Epithelial cell of esophagus (primary cell): ENCODE measurements around the gene LHX1.

Source experiments
- DNase-seq: peaks from one replicate; pipeline ENCODE4 v3.0.0; 2010; ENCODE audit warnings: low read depth
- H3K4me3 ChIP-seq: 2 replicates; pipeline ENCODE4 v1.5.1; 2011; ENCODE audit warnings: mild to moderate bottlenecking, low read length, control low read depth
- TF ChIP-seq, protein P1 (sequence below): IDR thresholded peaks from 2 replicates; pipeline ENCODE4 v1.5.1; 2011; ENCODE audit warnings: low read depth, mild to moderate bottlenecking, low read length, control low read depth, inconsistent platforms; ENCODE audit not compliant: insufficient read depth; ENCODE audit errors: missing control alignments

The LHX1 gene

DNA sequence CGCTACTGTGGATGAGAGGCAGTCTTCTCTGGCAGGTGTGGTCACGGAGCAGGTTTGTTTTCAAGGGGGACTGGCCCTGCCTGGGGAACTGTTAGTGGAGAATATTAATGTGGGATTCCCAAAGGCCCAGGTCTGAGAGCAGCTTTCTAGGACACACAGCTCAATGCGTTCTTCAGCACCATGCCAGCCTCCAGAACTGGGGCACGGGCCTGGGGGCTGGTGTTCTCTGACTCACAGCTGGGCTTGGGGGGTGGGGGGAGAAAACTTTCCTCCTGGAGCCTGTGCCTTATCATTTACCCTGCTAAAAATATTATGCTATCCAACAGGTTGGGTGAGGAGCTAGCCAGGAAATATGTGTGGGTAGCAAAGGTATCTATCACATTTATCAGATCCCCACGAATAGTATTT, 13.5 kb upstream of the LHX1 start:
- no peak overlapping the region for H3K4me3 ChIP-seq
- TF ChIP-seq, protein P1, sequence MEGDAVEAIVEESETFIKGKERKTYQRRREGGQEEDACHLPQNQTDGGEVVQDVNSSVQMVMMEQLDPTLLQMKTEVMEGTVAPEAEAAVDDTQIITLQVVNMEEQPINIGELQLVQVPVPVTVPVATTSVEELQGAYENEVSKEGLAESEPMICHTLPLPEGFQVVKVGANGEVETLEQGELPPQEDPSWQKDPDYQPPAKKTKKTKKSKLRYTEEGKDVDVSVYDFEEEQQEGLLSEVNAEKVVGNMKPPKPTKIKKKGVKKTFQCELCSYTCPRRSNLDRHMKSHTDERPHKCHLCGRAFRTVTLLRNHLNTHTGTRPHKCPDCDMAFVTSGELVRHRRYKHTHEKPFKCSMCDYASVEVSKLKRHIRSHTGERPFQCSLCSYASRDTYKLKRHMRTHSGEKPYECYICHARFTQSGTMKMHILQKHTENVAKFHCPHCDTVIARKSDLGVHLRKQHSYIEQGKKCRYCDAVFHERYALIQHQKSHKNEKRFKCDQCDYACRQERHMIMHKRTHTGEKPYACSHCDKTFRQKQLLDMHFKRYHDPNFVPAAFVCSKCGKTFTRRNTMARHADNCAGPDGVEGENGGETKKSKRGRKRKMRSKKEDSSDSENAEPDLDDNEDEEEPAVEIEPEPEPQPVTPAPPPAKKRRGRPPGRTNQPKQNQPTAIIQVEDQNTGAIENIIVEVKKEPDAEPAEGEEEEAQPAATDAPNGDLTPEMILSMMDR: no peak
- no peak for DNase-seq

DNA sequence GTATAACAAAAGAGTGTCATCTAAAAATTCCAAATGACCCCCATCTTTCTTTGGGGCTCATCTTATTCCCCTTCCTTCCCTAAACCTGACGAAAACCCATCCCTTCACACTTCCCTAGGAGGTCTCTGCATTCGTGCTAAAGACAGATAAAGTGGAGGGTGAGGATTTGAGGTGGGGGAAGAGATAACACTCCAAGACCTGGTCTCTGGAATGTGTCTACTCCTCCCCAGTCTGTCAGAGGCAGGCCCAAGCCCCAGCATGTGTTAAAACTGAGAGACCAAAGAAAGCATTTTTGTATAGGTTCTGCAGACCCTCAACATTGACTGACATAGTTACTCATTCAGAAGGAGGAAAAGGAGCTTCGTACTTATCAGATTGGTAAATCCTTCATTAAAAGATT, 11.0 kb upstream of the LHX1 start:
- DNase-seq: no peak
- TF ChIP-seq, protein P1: no peak
- H3K4me3 ChIP-seq: no peak overlapping the region

DNA sequence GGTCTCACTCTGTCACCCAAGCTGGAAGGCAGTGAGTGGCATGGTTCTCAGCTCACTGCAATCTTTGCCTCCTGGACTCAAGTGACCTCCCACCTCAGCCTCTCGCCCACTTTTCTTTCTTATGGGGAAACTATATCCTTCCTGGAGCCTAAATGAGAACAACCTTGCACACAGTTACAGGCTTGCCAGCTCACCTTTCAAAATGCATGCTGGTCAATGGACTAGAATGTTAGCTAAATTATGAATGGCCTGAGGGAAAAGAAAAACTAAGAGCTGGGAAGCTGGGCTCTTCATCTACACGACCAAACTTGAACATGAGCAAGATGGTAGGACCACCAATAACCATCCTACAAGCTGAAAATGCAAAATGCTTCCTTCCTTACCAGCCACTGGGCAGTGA, 10.6 kb upstream of the LHX1 start:
- TF ChIP-seq, protein P1: no peak

DNA sequence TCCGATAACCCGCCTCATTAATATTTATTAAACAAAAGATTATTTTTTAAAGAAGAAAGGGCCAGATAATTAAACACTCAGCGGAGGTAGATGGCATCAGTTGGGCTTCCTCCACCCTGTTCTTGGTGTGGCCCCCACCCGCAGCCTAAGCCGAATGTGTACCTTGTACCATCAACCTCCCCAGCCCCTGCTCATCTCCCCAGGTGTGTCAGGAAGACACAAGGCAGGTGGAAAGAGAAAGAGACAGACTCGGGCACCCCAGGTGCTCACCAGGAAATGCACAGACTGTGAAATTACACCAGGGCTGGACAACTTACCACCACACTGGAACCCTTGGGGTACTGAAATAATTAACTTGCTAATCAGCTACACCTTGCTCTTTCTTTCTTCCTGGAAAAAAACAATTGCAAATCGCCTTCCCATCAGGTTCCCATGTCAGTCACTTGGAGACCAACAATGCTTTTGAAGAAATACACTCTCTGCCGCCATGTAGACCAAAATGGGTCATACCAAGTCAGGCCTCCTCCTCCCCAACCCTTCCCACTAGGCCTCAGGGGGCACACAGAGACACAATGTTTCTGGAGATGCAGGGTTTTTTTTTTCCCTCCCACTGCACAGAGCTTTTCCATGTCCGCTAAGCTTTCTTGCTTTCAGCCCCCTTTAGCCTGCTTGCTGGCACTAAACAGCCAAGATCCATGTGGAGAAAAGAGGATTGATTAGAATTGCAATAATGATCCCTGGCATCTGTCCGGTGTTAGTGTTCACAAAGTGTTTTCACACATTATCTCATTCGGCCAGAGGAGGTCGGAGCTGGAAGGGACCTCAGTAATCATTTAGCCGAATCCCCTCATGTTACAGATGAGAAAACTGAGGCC, 8.6 kb upstream of the LHX1 start:
- H3K4me3 ChIP-seq: no peak overlapping the region
- TF ChIP-seq, protein P1: no peak
- DNase-seq: no peak

More for the DNA sequence above, 10.6 kb upstream of the LHX1 start:
- H3K4me3 ChIP-seq: no peak overlapping the region
- DNase-seq: no peak

DNA sequence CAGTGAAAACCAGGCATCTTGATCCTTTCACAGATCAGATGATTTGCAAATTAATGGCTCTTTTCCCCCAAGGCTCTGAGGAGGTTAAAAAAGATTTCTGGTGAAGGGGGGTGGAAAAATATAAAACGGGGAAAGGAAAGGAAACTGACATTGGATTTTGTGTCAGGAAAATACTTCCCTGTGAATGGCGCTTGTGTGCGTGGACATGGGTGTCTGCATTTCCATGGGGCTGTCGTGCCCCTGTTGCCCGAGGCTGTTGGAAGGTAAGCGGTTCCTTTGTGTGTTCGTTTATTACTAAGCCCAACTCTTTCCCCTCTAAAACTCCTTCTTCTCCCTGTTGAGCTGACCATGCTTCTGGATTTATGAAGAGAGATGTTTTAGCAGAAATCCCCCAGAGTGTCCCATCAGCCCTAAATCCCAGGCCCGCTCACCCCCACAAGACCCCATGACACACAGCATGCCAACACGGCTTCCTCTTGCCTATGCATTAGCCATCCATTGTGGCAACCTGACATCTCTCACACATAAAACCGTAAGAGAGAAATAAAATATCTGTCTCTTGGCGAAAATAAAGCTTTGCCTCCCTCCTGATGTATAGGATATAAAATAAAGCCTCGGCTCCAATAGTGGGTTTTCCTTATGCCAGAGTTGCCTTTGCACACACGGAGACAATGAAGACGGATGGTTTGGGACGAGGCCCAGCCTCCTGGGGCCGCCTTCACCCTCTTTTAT, 7.3 kb upstream of the LHX1 start:
- no peak for DNase-seq
- TF ChIP-seq, protein P1: no peak
- H3K4me3 ChIP-seq: no peak overlapping the region

DNA sequence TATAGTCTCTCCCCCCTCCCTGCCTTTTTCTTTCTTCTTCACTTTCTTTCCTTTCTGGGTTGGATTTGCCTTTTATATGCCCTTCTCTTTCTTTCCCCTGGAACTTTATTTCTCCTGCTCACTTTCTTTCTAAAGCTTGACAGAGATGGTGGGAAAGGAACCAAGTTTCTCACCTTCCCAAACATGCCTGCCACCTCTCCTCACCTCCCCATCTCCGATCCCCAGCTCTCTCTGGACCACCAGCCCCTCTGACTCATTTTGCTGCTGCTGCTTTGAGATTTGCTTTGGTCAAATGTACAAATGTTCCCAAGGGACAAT, 6.7 kb upstream of the LHX1 start:
- TF ChIP-seq, protein P1: no peak
- no peak for DNase-seq
- no peak overlapping the region for H3K4me3 ChIP-seq
